NCI-H510A treated with DMSO at 0.1 percent for 48 hours (cell line): ENCODE measurements around the gene SP2.

Source experiments
- DNase-seq: peaks from one replicate; lab custom pipeline; 2025; lab: John Stamatoyannopoulos, UW

SP2 gene

DNA sequence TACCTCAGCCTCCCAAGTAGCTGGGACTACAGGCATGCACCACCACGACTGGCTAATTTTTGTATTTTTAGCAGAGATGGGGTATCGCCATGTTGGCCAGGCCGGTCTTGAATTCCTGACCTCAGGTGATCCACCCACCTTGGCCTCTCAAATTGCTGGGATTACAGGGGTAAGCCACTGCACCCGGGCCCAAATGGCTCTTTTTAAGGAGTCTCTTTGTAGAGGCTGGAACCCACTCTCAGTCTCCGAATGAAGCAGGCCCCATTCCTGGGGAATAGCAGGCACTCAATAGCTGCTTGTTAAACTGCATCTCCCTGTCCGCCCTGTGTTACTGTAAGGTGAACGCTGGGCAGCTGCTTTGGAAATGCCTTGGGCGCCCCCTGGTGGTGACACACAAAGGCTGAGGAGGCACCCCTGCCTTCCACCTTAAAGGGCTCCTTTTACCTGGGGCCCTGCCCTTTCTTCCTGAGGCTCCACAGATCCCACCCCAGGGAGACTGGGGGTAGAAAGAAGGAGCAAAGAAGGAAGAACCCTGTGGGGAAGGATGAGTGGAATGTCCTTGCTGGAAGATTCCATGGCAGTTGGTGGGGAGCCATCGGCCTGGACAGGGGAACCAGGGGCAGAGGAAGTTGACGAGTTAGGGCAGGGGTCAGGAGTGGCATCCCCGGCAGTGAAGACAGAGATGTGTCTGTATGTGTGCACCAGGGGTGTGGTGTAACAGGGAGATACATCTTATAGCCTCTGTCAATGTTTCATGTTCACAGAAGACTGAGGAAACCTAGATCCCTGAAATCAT lies 6.1 kb upstream of the SP2 start:
- peak; percentile 93 for DNase-seq

DNA sequence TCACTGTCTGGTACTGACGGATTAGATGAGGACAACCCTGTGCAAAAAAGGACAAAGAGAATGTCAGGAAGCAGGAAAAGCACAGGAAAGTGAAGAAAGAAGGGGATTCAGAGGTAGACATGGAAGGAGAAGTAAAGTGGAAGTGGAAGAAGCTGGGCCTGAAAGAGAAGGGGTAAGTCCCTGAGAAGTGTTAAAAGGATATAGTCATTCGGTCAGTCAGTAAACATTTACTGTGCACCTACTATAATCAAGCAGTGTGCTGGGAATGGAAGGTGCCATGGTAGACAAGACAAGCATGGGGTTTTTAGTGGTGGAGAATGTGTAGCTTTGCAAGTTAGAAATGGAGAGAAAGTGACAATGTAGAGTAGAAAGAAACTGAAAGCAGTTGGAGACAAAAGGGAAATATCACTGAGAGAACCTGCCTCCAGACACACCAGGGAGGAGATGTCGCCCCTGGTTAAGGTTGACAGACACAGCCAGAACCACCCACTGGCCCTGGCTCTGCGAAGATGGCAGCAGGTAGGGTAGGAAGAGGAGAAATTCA lies 4.4 kb upstream of the SP2 start:
- DNase-seq = no peak

DNA sequence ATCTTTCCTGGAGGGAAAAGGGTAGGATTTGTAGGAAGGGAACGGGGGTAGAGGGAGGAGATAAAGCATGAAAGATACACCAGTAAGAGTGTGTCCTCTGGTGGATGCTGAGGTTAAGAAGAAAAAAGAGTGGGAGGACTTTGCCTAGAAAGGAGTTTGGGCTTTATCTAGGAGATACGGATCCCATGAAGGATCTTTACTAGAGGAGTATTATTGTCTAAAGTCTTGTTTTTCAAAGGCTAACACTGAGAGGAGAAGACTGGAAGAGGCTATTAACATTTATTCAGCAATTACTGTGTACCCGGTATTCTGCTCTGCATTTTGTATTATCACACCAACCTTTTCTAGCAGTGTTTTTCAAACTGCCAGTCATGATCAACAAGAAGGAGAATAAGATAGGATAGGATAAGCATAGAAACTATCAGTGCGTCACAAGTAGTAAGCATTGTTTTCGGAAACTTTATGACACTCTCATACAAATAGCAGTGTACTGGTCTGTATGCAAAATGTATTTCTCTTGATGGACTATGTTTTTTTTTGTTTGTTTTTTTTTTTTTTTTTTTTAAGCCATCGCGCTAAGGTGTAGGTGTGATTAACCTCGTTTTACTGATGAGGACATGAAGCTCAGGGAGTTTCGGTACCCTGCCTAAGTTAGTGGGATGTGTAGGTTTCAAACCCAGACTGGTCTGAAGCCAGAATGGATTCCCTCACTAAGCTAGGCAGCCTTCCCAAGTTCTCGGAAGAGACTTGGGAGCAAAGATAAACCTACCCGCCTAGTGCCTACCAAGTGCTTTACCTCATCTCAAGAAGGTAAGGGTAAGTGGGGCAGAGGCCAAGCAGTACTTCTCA lies 1.3 kb upstream of the SP2 start:
- no peak for DNase-seq

DNA sequence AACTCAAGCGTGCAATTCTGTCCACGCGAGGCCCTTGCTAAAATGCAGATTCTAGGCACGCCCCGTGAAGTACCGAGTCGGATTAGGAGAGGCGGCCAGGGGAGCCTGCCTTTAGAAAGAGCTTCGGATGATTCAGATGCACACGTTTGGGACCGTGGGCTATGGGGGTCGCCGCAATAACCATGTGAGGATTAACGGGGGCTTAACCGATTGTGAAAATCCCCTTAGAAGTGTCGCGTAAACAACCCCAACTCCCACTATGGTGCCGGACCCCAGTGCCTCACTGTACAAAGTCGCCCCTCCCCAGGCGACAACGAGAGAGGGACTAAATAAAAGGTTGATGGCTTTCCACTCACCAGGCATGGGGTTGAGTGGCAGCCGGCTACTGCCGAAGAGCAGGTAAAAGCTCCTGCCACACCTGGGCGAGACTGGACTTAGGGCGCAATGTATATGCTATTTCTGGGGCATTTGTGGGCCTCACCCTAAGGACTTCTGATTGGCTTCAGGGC lies 635 bp upstream of the SP2 start:
- no peak for DNase-seq

DNA sequence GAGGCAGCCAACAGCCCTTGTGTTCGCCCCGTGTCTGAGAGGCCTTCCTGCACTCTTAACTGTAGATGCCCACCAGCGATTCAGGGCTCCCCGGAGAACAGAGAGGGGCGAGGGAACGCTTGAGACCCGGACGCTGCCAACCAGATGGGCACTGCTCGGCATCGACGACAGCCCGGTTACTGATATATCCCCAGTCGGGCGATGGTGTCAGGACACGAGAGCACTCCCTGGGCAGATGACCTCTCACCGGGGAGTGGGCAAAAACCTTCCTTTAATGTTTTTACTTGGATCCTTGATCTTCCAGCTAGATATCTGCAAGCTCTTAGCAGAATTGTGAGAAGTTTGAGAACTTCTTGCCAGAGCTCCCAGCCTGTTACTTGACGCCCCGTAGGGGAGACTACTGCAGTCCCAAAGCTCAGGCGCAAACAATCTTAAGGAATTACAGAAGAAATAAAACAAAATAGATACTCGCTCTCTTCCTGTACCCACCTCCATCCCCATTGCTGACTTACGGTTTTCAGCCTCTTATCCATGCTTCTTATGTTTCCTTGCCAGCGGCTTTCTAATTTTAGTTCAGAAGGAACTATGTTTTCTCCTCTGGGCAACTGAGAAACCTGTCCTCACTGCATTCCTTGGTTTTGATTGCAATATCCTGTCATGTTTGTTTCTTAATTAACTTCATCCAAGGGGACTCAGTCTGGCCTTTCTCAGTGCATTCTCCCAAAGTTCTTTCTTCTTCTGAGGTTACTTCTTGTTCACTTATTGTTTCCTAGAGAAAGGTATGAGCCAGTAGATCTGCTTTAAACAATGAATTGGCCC lies 845 bp downstream of the SP2 start:
- DNase-seq = no peak

DNA sequence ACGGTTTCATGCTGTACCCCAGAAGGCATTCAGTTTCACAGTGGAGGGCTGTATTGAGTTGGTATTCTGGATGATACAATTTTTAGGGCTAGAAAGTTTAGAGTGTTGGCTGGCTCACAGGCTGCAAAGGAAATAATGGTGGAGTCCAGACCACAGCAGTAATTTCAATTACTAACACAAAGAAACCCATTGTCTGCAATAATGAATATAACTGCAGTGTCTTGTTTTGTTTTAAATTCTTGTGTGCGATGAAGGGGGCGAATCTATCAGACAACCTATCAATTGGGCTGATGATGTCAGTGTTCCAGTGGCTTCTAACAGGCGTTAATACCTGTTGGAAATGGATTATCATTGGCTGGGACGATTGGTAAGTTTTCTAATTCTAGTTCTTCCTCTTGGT lies 1.5 kb downstream of the SP2 start:
- no peak for DNase-seq

DNA sequence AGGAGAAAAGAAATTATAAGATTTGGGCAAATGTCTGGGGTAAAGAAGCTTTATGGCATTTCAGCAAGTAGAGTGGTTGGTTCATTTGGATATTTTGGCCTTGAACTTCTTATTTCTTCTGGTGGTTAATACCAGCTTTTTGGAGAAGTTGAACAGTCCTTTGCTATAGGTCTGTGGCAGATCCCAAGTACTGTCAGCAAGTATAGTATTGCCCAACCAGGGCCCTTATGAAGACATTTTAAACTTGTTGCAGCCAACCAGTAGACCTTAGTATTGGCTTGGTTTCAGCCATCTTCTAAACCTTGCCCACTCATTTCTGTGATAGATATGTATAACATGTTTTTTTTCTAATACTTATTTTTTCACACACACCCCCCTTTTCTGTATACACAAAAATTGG lies 2.2 kb downstream of the SP2 start:
- DNase-seq = no peak

DNA sequence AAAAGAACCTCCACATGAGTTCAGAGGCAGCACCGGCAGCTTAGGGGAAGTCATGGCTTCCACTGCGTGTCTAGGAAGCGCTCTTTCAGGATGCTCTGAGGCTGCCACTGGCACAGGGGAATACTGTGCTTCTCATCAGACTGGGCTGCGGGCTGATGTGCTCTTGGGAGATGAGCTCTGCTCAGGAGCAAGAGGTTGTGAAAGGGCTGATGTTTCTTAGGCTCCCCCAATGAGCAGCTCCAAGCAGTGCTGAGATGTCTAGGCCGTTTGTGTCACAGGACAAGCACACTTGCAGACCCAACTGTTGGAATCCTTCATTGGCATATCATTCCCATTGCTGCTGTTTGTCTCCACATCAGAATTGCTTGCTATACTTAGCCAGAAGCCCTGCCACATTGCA lies 3.6 kb downstream of the SP2 start:
- no peak for DNase-seq

DNA sequence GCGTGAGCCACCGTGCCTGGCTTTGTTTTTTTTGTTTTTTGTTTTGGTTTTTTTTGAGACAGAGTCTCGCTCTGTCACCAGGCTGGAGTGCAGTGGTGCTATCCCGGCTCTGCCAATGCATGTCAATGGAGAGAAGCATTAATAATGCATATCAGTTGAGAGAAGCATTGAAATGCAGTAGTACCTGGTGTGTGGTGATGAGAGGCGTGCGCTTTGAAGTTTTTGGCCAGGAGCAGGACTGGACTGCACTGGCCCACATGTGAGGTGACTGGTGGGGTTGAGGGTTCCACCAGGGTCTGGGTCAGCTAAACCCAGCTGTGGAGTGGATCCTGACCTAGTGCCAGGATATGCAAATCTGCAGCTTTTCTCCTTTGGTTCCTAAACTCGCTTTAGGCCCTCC lies 5.4 kb downstream of the SP2 start:
- DNase-seq = no peak

DNA sequence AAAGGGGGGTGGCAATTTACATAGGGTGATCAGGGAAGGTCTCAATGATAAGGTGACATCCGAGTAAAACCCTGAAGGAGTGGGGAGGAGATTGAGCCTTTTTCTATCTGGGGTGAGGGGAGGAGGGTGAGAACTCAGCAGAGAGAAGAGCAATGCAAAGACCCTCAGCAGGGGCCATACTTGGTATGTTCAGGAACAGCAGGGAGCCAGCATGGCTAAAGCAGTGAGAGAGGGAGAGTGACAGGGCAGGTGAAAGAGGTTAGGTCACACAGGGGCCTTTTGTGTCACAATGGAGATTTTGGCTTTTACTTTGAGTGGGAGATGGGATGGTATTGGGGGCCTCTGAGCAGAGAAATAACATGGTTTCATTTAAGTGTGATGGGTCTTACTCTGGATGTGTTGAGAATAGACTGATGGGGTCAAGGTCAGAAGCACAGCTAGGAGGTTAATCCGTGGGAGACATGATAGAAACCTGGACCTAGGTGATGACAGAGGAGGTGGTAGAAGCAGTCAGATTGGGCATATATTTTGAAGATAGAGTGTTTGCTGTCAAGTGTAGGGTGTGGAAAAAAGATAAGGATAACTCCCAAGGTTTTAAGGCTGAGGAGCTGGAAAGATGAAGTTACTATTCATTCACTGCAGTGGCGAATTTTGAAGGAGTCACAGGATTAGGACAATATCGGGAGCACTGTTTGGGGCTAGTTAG lies 6.2 kb downstream of the SP2 start:
- no peak for DNase-seq

DNA sequence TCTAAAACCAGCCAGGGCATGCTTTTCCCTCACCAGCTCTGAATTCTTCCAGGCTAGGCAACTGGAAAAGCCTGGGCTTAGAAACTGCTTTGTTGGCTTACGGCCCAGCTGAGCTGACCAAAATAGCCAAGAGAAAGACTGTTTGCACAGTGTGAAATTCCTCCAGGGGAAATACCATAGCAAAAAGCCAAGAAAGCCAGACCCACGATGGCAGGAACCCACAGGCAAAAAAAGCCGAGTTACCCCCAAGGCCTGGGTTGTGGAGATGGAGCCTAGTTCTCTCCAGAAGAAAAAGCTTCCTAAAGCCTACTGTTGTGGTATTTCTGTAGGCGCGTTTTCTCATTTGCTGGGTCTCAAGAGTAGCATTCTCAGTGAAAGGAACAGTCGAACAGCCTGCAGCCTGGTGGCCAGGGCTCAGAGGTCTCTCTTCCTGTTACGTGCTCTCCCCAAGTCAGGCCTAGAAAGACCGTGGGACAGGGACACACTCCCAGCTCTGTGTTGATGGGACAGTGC lies 9.2 kb downstream of the SP2 start:
- DNase-seq = no peak

DNA sequence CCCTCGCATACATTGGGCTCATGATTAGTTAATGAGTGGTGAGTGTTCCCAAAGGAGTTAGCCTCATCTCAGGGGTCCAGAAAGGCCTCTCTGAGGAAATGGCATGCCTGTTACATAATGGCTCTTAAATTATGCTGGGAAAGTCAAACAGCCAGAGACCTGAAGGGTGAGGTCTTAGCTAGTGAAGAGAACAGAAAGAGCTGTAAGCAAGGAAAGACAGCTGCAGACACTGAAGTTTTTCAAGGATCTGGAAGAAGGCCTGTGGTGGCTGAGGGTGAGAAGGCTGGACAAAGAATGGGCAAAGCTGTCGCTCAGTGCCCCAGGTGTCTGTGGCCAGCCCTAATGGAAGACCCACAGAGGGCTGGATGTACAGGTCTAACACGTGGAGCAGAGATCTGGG lies 10.4 kb downstream of the SP2 start:
- DNase-seq = no peak

DNA sequence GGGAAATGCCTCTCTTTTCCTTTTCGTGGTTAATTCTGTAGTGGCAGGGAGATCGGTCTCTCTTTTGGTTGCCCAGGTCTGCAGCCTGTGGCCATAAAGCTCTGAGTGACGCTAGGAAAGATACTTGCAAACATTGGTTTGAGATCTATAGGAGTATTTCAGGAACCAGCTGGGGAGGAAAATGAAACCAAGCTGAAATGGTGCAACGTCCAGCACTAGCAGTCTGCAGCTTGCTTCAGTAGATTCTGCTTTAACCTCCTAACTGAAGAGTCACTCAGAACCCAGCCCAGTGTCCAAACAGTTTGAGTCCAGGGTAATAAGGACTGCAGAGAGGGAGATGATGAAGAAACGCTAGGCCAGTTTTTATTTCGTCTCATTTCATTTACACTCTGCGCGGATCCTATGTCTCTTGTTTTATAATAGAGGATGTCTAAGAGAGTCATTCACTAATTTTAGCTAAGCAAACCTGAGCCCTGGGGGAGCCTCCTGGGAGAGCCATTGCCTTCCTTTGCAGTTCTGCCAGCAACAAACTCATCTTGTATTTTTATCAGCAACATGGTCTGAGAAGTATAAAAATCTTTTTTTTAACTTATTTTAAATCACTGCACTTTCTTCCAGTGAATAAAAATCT lies 12.0 kb downstream of the SP2 start:
- DNase-seq = no peak

DNA sequence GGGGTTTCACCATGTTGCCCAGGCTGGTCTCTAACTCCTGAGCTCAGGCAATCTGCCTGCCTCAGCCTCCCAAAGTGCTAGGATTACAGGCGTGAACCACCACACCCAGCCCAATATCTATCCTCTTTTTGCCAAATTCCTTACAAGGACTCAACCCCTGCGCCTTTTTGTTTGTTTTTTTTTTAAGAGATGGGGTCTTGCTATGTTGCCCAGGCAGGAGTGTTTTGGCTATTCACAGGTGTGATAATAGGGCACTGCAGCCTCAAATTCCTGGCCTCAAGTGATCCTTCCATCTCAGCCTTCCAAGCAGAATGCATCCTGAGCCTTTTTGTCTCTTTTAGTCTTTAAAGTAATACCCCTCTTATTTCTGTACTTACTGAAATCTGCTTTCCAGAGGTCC lies 17.0 kb downstream of the SP2 start:
- DNase-seq = no peak

DNA sequence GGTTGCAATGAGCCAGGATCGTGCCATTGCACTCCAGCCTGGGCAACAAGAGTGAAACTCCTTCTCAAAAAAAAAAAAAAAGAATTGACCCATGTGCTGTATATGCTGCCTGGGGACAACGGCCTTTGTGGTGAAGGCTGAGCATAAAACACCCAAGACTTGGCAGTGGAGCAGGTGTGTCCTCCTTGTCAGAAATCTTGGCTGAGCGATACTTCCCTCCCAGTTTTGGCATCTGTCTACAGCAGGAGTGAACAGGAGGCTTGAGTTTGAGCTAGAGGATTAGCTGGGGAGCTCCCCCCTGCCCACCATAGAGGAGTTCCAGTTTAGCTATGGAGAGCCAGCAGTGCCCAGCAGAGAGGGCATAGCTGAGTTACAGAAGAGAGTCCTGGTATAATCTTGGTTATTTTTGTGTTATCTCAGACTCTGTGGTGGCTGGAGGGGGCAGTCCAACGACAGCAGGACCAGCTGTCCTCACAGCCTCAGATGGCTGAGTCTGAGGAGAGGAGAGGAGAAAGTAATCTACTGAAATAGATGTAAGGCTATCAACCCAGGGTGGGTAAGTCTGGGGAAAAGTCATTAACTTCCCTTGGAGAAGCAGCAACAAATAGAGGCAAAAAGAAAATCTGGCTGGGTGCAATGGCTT lies 18.4 kb downstream of the SP2 start:
- no peak for DNase-seq

DNA sequence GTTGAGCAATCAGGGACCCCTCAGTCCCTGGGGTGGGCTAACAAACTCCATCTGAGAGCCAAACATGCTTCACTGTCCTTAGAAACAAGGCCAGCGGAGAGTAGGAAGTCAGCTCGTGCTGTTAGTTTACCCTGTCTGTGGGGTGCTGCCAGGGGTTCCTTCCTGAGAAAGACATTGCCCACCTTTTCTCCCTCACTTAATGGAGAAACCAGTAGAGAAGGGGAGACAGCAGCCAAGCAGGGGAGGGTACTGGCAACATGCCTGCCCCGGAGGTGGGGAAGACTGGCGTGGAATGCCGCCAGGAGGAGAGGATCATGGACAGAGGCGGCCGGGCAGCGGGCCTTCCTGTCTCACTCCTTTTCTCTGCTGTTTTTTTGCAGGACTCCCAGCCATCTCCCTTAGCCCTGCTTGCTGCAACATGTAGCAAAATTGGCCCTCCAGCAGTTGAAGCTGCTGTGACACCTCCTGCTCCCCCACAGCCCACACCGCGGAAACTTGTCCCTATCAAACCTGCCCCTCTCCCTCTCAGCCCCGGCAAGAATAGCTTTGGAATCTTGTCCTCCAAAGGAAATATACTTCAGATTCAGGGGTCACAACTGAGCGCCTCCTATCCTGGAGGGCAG lies 19.9 kb downstream of the SP2 start:
- DNase-seq = no peak

DNA sequence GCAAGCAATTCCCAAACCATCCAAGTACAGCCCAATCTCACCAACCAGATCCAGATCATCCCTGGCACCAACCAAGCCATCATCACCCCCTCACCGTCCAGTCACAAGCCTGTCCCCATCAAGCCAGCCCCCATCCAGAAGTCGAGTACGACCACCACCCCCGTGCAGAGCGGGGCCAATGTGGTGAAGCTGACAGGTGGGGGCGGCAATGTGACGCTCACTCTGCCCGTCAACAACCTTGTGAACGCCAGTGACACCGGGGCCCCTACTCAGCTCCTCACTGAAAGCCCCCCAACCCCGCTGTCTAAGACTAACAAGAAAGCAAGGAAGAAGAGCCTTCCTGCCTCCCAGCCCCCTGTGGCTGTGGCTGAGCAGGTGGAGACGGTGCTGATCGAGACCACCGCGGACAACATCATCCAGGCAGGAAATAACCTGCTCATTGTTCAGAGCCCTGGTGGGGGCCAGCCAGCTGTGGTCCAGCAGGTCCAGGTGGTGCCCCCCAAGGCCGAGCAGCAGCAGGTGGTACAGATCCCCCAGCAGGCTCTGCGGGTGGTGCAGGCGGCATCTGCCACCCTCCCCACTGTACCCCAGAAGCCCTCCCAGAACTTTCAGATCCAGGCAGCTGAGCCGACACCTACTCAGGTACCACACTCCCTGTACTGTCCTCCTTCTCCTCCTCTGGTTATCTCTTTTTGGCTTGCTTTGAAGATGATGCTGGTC lies 20.6 kb downstream of the SP2 start:
- no peak for DNase-seq

DNA sequence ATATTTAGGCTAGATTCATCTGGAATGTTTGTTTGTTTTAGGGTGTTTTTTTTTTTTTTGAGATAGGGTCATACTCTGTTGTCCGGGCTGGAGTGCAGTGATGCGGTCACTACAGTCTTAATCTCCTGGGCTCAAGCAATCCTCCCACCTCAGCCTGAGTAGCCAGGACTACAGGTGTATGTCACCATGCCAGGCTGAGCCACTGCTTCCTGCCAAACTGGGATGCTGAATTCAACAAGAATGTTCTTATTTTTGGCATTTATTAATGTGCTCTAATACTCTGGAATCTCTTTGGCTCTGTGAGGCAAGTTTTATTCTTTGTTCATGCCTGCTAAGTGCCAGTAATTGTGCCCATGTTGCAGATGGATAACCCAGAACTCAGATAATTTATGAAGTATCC lies 21.5 kb downstream of the SP2 start:
- no peak for DNase-seq

DNA sequence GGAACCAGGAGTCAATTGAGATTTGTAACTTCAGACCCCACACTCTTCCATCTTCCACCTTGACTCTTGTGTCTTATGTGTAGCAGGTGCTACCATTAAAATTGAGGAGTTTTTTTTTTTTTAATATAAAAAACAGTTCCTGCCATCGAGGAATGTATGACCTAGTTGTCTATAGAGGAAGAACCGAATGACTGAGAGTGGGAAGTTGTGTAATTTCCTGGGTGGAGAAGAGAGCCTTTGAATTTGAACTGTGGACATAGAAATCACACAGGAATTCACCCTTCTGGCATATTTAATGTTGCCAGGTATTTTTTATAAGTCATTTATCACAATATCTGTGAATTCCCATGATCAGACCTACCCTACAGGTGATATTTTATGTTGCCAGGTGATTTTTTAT lies 22.0 kb downstream of the SP2 start:
- no peak for DNase-seq
